GM21717 (cell line): ENCODE results near the gene AJM1.

Source experiments
- ATAC-seq: cut with Tn5 transposase; IDR thresholded peaks from one replicate; pipeline ENCODE4 v1.9.1; 2021; ENCODE audit warnings: mild to moderate bottlenecking, moderate library complexity; ENCODE audit not compliant: unreplicated experiment

Gene AJM1

DNA sequence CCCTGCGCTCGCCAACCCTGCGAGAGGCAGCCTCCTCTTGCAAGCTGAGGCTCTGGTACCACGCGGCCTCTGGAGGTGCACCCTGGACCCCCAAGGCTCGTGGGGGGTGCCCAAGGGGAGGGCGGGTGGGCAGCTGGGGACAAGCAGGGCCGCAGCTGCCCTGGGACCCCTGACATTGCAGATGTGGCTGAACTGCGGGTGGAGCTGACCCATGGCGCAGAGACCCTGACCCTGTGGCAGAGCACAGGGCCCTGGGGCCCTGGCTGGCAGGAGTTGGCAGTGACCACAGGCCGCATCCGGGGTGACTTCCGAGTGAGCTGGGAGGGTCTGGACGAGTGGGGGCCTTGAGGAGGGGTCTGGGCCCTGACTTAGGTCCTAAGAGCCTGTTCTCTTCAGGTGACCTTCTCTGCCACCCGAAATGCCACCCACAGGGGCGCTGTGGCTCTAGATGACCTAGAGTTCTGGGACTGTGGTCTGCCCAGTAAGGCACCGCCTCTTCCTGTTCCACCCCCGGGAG lies 11.4 kb downstream of the AJM1 start:
- ATAC-seq, result no peak

DNA sequence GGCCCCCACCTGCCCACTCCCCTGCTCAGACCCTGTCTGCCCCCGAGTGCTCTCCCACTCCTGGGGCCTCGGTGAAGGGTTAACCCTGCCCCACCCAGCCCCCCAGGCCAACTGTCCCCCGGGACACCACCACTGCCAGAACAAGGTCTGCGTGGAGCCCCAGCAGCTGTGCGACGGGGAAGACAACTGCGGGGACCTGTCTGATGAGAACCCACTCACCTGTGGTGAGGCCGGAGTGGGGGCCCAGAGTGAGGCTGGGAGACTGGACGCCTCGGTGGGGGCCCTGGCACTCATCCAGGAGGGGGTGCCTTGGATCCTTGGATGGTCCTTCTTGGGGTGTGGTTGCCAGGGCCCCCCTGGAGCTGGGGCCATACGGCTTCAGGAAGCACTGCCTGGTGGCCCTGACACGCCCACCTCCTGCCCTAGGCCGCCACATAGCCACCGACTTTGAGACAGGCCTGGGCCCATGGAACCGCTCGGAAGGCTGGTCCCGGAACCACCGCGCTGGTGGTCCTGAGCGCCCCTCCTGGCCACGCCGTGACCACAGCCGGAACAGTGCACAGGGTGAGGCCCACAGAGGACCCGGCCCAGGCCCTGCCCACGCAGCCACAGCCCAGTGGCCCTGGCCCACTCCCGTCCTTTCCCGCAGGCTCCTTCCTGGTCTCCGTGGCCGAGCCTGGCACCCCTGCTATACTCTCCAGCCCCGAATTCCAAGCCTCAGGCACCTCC lies 12.0 kb downstream of the AJM1 start:
- ATAC-seq, result no peak

DNA sequence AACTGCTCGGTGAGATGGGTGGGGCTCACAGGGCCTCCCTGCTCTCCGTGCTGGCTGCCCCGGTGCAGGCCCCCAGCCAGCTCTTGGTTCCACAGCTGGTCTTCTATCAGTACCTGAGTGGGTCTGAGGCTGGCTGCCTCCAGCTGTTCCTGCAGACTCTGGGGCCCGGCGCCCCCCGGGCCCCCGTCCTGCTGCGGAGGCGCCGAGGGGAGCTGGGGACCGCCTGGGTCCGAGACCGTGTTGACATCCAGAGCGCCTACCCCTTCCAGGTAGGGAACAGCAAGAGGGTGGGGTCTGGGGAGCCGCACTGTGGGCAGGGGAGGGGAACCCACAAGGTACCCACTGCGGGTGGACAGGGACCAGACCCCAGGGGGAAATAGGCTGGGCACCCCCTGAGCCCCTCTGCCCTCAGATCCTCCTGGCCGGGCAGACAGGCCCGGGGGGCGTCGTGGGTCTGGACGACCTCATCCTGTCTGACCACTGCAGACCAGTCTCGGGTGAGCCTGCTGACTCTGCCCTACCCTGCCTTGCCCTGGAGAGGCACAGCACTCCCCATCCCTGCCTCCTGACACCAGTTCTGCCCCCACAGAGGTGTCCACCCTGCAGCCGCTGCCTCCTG lies 12.7 kb downstream of the AJM1 start:
- no peak for ATAC-seq

DNA sequence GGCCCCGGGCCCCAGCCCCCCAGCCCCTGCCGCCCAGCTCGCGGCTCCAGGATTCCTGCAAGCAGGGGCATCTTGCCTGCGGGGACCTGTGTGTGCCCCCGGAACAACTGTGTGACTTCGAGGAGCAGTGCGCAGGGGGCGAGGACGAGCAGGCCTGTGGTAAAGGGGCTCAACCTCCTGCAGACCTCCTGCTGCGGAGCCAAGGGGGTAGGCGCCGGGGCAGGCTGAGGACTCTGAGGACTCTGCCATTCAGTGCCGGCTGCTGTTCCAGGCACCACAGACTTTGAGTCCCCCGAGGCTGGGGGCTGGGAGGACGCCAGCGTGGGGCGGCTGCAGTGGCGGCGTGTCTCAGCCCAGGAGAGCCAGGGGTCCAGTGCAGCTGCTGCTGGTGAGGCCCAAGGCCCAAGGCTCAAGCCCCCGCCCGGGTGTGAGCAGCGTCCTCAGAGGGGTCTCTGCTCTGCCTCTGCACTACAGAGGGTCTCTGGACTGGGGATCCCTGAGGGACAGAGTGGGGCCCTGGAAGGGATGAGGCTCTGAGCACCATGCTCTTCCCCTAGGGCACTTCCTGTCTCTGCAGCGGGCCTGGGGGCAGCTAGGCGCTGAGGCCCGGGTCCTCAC lies 13.3 kb downstream of the AJM1 start:
- ATAC-seq, result no peak

DNA sequence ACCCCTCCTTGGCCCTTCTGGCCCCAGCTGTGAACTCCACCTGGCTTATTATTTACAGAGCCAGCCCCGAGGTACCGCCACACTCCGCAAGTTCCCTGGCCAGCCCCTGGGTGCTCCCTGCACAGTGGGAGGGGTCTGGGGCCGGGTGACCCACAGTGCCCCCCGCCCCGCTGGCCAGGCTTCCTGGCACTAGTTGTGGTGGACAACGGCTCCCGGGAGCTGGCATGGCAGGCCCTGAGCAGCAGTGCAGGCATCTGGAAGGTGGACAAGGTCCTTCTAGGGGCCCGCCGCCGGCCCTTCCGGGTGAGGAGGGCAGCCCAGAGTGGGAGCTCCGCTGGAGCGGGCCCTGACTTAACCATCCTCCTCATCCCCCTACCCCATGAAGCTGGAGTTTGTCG lies 13.8 kb downstream of the AJM1 start:
- no peak for ATAC-seq

DNA sequence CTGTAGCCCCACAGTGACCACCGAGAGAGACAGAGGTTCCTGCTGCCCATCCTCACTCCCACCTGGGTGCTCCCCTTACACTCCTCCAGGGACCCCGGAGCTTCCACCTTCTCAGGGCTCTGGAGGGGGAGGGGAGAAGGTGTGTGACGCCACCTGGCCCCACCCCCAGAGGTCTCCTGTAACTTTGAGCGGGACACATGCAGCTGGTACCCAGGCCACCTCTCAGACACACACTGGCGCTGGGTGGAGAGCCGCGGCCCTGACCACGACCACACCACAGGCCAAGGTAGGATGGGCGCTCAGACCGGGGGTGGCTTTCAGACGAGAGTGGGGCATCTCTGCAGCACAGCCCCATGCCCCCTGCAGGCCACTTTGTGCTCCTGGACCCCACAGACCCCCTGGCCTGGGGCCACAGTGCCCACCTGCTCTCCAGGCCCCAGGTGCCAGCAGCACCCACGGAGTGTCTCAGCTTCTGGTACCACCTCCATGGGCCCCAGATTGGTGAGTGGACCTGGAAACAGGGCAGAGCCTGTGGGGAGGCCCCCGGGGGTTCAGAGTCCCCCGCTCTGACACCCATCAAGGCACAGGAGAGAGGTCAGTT lies 14.4 kb downstream of the AJM1 start:
- ATAC-seq, result no peak

DNA sequence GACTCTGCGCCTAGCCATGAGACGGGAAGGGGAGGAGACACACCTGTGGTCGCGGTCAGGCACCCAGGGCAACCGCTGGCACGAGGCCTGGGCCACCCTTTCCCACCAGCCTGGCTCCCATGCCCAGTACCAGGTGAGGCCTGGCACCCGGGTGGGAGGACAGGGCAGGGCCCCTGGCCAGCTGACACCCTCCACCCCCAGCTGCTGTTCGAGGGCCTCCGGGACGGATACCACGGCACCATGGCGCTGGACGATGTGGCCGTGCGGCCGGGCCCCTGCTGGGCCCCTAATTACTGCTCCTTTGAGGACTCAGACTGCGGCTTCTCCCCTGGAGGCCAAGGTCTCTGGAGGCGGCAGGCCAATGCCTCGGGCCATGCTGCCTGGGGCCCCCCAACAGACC lies 14.9 kb downstream of the AJM1 start:
- no peak for ATAC-seq

DNA sequence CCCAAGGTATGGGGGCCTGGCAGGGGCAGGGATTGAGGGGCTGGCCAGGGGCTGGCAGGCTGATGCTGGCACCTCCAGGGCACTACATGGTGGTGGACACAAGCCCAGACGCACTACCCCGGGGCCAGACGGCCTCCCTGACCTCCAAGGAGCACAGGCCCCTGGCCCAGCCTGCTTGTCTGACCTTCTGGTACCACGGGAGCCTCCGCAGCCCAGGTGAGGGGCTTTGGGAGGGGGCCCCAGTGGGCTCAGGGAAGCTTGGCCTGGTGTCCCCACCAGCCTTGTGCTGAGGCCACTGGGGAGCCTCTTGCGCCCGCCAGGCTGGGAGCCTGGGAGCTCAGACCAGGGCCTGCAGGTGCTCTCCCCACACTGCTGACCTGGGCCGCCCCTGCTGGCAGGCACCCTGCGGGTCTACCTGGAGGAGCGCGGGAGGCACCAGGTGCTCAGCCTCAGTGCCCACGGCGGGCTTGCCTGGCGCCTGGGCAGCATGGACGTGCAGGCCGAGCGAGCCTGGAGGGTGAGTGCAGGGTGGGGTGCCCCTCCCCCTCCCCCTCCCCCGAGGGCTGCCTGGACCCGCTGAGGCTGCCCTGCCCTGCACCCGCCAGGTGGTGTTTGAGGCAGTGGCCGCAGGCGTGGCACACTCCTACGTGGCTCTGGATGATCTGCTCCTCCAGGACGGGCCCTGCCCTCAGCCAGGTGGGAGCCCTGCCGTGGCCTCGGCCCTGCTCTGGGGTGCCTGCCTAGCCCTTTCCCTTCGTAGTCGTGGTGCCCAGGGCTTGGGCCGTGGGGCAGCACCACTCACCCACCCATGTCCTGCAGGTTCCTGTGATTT lies 15.5 kb downstream of the AJM1 start:
- no peak for ATAC-seq

DNA sequence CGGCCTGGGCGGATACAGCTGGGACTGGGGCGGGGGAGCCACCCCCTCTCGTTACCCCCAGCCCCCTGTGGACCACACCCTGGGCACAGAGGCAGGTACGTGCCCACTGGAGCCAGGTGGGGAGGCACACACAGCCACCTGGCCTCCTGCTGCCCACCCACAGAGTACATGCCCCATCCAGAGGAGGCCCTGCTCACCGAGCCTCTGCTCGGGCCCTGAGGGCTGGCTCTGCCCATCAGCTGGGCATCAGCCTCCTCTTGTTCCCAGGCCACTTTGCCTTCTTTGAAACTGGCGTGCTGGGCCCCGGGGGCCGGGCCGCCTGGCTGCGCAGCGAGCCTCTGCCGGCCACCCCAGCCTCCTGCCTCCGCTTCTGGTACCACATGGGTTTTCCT lies 16.2 kb downstream of the AJM1 start:
- no peak for ATAC-seq

DNA sequence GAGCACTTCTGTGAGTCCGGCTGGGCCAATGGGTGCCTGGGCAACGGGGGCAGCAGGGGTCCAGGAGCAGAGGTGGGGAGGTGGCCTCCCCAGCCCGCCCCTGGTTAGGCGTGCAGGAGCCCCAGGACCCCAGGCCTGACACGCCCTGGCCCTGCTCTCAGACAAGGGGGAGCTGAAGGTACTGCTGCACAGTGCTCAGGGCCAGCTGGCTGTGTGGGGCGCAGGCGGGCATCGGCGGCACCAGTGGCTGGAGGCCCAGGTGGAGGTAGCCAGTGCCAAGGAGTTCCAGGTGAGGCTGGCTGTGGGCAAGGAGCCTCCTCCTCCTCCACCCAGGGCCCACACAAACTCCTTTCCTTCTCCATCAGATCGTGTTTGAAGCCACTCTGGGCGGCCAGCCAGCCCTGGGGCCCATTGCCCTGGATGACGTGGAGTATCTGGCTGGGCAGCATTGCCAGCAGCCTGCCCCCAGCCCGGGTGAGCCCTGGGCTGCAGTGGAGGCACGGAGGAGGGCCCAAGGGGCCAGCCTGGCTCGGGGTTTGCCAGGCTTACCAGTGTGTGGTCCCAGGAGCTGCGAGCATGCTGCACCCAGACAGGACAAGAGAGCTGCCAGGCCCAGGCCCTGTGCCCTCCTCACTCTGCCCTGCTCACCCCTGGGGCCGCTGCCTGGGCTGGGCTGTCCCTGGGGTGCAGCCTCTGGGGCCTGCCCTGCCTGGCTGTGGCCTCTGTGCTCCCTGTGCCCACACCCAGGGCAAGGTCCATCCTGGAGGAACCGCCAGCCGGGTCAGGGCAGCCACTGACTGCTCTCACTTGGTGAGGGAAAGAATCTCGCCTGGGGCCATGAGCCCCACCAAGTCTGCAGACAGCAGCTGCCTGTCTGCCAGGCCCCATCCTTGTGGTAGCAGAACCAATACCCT lies 16.8 kb downstream of the AJM1 start:
- ATAC-seq, result no peak

DNA sequence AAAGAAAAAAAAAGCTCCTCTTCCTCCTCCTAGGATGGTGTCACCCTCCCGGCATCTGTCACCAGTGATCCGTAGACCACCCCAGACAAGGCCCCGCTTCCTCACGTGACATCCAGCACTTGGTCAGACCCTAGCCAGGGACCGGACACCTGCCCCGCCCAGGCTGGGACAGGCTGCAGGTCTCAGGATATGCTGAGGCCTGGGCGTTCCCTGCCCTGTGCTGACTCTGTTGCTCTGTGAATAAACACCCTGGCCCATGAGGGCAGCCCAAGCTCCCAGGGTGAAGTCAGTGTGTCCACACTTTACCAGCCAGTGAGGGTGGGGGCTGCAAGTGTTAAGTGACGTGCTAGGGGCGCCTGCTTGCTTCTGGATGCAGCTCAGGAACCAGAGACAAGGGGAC lies 18.3 kb downstream of the AJM1 start:
- no peak for ATAC-seq

DNA sequence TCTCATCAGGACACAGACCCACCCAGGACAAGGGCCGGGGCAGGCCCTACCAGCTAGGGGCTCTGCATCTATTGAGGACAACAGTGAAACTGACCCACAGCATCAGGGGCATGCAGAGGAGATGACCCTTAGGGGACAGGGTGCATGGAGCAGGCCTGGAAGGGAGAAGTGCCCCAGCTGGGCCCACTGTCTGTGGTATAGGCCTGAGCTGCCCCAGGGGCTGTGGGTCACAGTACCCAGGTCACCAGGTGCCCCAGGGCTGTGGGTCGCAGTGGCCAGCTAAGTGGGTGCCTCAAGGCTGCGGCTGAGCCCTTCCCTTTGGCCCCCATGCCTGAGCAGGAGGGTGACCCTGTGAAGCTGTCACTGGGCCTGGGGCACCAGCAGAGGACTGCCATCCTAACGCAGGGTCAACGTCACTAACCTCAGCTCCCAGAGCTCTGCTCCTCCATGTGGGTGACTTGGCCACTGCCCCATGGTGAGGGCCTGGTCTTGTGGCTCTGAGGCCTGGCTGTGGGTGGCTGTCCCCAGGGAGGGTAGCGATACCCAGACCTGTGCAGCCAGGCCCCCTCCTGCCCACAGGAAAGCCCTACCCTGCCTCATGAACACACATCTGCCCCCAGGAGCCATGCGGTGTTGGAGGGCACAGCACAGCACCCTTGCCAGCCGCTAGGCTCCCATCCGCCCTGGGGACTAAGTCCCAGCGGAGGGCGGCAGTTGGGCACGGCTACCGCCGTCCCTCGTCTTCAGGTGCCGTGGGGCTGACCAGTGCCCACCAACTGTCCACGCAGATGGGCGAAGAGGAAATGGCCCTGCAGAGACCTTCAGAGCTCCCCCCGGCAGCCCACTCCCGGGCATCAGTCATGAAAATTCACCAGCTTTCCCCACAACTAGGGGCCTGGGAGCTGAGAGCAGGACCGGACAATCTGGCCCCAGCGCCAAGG lies 18.9 kb downstream of the AJM1 start:
- no peak for ATAC-seq

DNA sequence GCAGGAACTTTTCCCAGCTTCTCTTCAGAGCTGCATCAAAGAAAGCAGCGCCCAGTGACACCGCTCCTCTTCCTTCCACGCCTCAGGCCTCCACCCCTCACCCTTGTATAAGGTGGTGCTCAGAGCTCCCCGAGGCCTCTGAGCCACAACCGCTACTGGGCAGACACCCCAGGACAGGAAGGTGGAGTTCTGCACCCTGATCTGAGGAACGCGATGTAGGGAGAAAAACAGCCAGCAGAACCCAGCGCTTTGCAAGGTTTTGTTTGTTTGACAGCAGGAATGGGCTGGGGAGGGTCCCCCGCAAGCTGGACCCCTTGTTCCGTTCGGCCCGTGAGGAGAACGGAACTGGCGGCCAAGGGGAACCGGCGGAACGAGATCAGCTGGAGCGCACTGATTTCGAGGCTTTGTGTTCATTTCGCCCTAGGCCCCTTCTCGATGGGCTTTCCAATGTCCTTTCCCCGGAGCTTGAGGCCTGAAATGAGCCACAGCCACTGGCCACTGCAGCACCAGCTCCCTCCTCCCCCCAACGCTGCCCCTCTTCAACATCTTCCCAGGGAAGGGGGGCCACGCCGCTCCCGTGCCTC lies 19.7 kb downstream of the AJM1 start:
- ATAC-seq, result no peak

DNA sequence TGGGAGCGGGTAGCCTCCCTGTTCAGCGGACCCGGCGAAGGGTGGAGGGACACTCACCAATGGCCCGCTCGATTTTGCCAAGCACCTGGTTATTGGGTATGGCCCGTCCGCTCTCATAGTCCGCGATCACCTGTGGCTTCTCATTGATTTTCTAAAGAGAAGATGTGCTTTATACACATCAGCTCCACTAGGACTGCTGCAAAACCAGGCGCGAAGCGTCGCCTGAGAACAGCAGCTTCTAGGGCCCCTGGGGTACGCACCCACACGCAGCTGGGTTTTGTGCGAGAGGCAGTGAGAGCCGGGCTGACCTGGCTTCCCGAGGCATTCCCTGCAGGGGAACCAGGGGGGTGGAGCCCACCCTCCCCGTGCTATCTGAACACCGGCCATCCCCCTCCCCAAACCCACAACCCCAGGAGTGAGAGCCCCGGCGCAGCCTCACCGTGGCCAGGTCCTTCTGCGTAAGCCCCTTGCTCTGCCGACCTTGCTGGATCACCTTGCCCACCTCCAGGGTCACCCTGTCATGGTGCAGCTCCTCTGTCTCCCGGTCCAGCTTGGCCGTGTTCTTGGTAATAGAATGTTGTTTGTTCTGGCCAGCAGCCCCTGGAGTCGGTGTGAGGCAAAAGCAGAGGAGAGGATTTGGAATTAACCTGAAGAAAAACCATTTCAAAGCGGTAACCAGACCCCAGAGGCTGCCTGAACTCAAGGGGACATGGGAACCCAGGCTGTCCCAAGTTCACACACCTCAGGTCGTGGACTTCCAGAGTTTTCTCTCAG lies 20.8 kb downstream of the AJM1 start:
- ATAC-seq, result no peak

DNA sequence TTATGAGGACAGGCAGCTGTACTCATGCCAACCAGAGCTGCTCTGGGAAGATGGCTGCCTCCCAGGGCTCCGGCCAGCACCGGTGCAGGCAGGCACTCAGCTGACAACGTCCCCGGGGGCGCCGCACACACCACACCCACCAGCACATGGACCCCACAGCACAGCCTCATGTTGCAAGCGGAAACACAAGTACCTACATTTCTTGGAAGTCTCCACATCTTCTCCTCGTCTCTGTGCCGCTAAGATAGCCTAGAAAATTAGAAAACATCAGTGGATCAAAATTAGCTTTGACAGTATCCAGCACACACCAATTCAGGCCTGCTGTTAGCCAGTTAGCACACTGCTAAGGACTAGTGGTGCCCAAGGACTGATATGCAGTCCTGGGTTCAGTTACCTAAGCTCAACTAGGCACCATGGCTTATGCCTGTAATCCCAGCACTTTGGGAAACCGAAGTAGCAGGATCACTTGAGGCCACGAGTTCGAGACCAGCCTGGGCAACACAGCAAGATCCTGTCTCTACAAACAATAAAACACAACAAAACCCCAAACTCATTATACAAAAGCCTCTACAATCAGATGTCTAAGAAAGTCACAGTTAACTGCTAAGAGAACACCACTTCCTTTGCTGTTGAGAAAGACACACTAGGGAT lies 21.5 kb downstream of the AJM1 start:
- ATAC-seq, result no peak

DNA sequence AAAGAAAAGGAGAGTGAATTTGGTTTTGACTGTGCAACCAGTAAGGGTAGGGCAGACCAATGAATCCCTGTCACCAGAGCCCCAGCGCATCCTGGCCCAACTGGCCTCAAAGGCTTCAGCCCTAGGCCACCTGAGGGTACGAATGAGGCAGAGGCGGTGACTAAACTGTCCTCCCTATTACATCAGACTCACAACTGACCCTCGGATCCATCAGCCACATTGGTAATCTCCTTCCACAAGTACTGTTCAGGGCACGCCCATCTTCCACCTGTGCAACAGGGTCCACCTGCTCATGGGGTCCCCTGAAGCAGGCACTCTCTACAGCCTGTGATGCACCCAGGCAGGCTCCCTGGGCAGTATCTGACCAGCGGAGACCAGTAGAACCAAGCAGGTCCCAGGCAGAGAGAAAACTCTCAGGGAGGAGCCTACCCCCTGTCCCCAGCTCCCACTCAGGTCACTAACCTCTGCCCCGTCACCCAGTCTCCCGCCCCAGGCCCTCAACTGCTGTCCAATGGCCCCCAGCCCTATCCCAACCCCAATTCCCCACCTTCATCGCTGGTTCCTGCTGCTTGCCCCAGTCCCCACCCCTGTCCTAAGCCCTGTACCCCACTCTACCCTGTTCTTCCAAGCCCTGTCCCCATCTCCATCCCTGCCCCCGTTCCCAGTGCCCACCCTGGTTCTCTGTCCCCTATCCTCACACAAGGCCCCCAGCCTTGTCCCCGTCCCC lies 22.9 kb downstream of the AJM1 start:
- no peak for ATAC-seq

DNA sequence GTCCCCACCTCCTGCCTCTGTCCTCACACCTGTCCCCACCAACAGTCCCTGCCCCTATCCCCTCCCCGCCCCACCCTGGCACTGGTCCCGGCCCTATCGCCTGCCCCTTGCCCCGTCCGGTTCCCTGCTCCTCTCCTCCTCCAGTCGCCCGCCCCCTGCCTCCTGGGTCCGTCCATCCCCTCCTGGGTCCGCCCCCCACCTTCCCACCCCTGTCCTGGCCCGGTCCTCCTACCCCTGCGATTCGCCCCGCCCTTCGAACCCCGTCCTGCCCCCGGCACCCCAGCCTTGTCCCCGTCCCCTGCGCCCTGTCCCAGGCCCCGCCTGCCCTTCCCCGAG lies 23.5 kb downstream of the AJM1 start:
- ATAC-seq, result no peak
